Mesodermal cell (in vitro differentiated cells): ENCODE results near the gene L3MBTL4.

Experiments
- H3K27ac ChIP-seq: 2 replicates; pipeline ENCODE4 v1.7.0; 2013; ENCODE audit warnings: mild to moderate bottlenecking, low read depth, low read length, moderate library complexity; ENCODE audit not compliant: severe bottlenecking
- H3K36me3 ChIP-seq: 2 replicates; pipeline ENCODE4 v1.7.1; 2013; ENCODE audit warnings: mild to moderate bottlenecking, low read length, moderate library complexity; ENCODE audit not compliant: control insufficient read depth, insufficient read depth
- H3K4me1 ChIP-seq: one replicate; pipeline ENCODE4 v1.7.1; 2013; ENCODE audit warnings: mild to moderate bottlenecking, low read length; ENCODE audit not compliant: insufficient read depth, control insufficient read depth, poor library complexity, severe bottlenecking
- H3K4me3 ChIP-seq: 2 replicates; pipeline ENCODE4 v1.7.0; 2013; ENCODE audit warnings: low read length, control low read depth, mild to moderate bottlenecking; ENCODE audit not compliant: insufficient read depth, poor library complexity, severe bottlenecking; ENCODE audit errors: extremely low read depth
- H3K9me3 ChIP-seq: 2 replicates; pipeline ENCODE4 v1.7.1; 2013; ENCODE audit warnings: mild to moderate bottlenecking, low read length, moderate library complexity; ENCODE audit not compliant: control insufficient read depth
- WGBS, 2 experiments: methylation state at CpG; one replicate each; pipeline ENCODE4 v1.1.5; 2013; ENCODE audit warnings: missing lambda C conversion rate in 2 of 2; ENCODE audit not compliant: insufficient coverage in 2 of 2; 5-methylcytosine and 5-hydroxymethylcytosine counted together

The L3MBTL4 gene

GRCh38 chr18:6018671-6019070 is 396.0 kb downstream of the L3MBTL4 start:
- H3K9me3 ChIP-seq, result no peaks in the 10 kb centered on the region
- H3K36me3 ChIP-seq, result no peaks in the 10 kb centered on the region
- no CpG with 5 or more reads among the region's 1 CpG for WGBS, 2 experiments
- H3K4me1 ChIP-seq, result peaks cover 6% of the 10 kb centered on the region
- no peak overlapping the region for H3K4me3 ChIP-seq
- no peak overlapping the region for H3K27ac ChIP-seq

- no peak overlapping the region for H3K4me3 ChIP-seq
- H3K9me3 ChIP-seq, result no peaks in the 10 kb centered on the region
- H3K36me3 ChIP-seq, result no peaks in the 10 kb centered on the region
- H3K27ac ChIP-seq, result no peak overlapping the region
- whole genome bisulfite sequencing, 2 experiments, result 83% methylated on average over 3 of the region's 5 CpGs; no CpG with 5 or more reads in 1 of the 2 experiments
- no peaks in the 10 kb centered on the region for H3K4me1 ChIP-seq
Measured at GRCh38 chr18:6017171-6017570, 397.5 kb downstream of the L3MBTL4 start.

- WGBS, 2 experiments, result 94 to 100% methylated on average over 4 of the region's 5 CpGs
- Histone ChIP-seq H3K9me3 (no peaks in the 10 kb centered on the region), H3K4me3 (no peak overlapping the region), H3K36me3 (no peaks in the 10 kb centered on the region), H3K4me1 (no peaks in the 10 kb centered on the region), H3K27ac (no peak overlapping the region)
Measured at GRCh38 chr18:6015364-6015763, 399.3 kb downstream of the L3MBTL4 start.

GRCh38 chr18:6013171-6013810 is 401.4 kb downstream of the L3MBTL4 start:
- Histone ChIP-seq H3K4me1 (no peaks in the 10 kb centered on the region), H3K36me3 (no peaks in the 10 kb centered on the region), H3K4me3 (no peak overlapping the region), H3K27ac (no peak overlapping the region), H3K9me3 (no peaks in the 10 kb centered on the region)
- WGBS, 2 experiments, result 89% methylated on average over 11 of the region's 11 CpGs

- Histone ChIP-seq H3K4me1 (no peaks in the 10 kb centered on the region), H3K36me3 (no peaks in the 10 kb centered on the region), H3K9me3 (no peaks in the 10 kb centered on the region), H3K4me3 (no peak overlapping the region), H3K27ac (no peak overlapping the region)
- no CpG with 5 or more reads among the region's 1 CpG for WGBS, 2 experiments
Measured at GRCh38 chr18:6010921-6011320, 403.8 kb downstream of the L3MBTL4 start.

- no peak overlapping the region for H3K4me3 ChIP-seq
- no peaks in the 10 kb centered on the region for H3K36me3 ChIP-seq
- WGBS, 2 experiments, result 97 to 100% methylated on average over 1 to 3 of the region's 5 CpGs
- no peak overlapping the region for H3K27ac ChIP-seq
- no peaks in the 10 kb centered on the region for H3K4me1 ChIP-seq
- no peaks in the 10 kb centered on the region for H3K9me3 ChIP-seq
Measured at GRCh38 chr18:6010284-6010683, 404.4 kb downstream of the L3MBTL4 start.

GRCh38 chr18:6009756-6010155 is 405.0 kb downstream of the L3MBTL4 start:
- Histone ChIP-seq H3K4me3 (no peak overlapping the region), H3K36me3 (no peaks in the 10 kb centered on the region), H3K4me1 (no peaks in the 10 kb centered on the region), H3K27ac (no peak overlapping the region), H3K9me3 (no peaks in the 10 kb centered on the region)
- no CpG with 5 or more reads among the region's 4 CpGs for WGBS, 2 experiments

GRCh38 chr18:6004683-6005082 is 410.0 kb downstream of the L3MBTL4 start:
- Histone ChIP-seq H3K9me3 (peaks cover 1% of the 10 kb centered on the region), H3K4me1 (no peaks in the 10 kb centered on the region), H3K4me3 (no peak overlapping the region), H3K36me3 (no peaks in the 10 kb centered on the region), H3K27ac (no peak overlapping the region)
- 100% methylated on average over 1 of the region's 3 CpGs; no CpG with 5 or more reads in 1 of the 2 experiments for WGBS, 2 experiments

- H3K4me1 ChIP-seq, result no peaks in the 10 kb centered on the region
- H3K27ac ChIP-seq, result no peak overlapping the region
- peaks cover 7% of the 10 kb centered on the region for H3K9me3 ChIP-seq
- H3K4me3 ChIP-seq, result no peak overlapping the region
- 50% methylated on average over 1 of the region's 3 CpGs; no CpG with 5 or more reads in 1 of the 2 experiments for WGBS, 2 experiments
- no peaks in the 10 kb centered on the region for H3K36me3 ChIP-seq
Measured at GRCh38 chr18:6004119-6004518, 410.6 kb downstream of the L3MBTL4 start.

- Histone ChIP-seq H3K4me3 (no peak overlapping the region), H3K27ac (no peak overlapping the region), H3K36me3 (no peaks in the 10 kb centered on the region), H3K4me1 (no peaks in the 10 kb centered on the region), H3K9me3 (peaks cover 7% of the 10 kb centered on the region)
- 50% methylated on average over 1 of the region's 2 CpGs; no CpG with 5 or more reads in 1 of the 2 experiments for WGBS, 2 experiments
Measured at GRCh38 chr18:6001867-6002266, 412.8 kb downstream of the L3MBTL4 start.

- Histone ChIP-seq H3K4me1 (no peaks in the 10 kb centered on the region), H3K36me3 (no peaks in the 10 kb centered on the region), H3K4me3 (no peak overlapping the region), H3K9me3 (peaks cover 7% of the 10 kb centered on the region), H3K27ac (no peak overlapping the region)
Measured at GRCh38 chr18:5998907-5999306, 415.8 kb downstream of the L3MBTL4 start.
